Progenitor cell of endocrine pancreas (in vitro differentiated cells): ENCODE data around the gene IL17C. TPM values are rescaled to one million over a fixed set of nuclear protein-coding genes. Genes with fewer than 3 reads are reported as not detected.
A peak's percentile ranks its signal among the peaks of the same experiment; 100 is the strongest.

Source experiments
- DNase-seq: peaks from one replicate; pipeline ENCODE4 v3.0.0; 2021; ENCODE audit warnings: low spot score; ENCODE audit not compliant: unreplicated experiment
- H3K27ac Mint-ChIP-seq: 2 replicates; pipeline ENCODE4 v1.8.0; 2021; ENCODE audit warnings: mild to moderate bottlenecking, moderate library complexity, mixed read lengths
- H3K27me3 Mint-ChIP-seq: 2 replicates; pipeline ENCODE4 v1.8.0; 2021; ENCODE audit warnings: mixed read lengths
- H3K36me3 Mint-ChIP-seq: 2 replicates; pipeline ENCODE4 v1.8.0; 2022; ENCODE audit warnings: mixed read lengths; ENCODE audit not compliant: insufficient read depth
- H3K4me1 Mint-ChIP-seq: 2 replicates; pipeline ENCODE4 v1.8.0; 2021; ENCODE audit warnings: low read depth, mixed read lengths
- H3K4me3 Mint-ChIP-seq: 2 replicates; pipeline ENCODE4 v1.8.0; 2021; ENCODE audit warnings: low read depth, mild to moderate bottlenecking, moderate library complexity, mixed read lengths
- H3K9me3 Mint-ChIP-seq: 2 replicates; pipeline ENCODE4 v1.8.0; 2021; ENCODE audit warnings: low read depth, mixed read lengths
- total RNA-seq: library from RNA; stranded (reverse); gene quantifications from 2 replicates; pipeline ENCODE4 v1.2.1, GENCODE V29; 2021
- TF ChIP-seq, protein P1 (sequence below): fragments of 200-600 bp; sonication (generic); IDR thresholded peaks from one replicate; pipeline ENCODE4 v1.5.0; 2021; ENCODE audit warnings: antibody characterized with exemption, mild to moderate bottlenecking; ENCODE audit not compliant: unreplicated experiment

The IL17C gene
- total RNA-seq, 1 donor from 2014 or later, result 0.29 TPM

DNA sequence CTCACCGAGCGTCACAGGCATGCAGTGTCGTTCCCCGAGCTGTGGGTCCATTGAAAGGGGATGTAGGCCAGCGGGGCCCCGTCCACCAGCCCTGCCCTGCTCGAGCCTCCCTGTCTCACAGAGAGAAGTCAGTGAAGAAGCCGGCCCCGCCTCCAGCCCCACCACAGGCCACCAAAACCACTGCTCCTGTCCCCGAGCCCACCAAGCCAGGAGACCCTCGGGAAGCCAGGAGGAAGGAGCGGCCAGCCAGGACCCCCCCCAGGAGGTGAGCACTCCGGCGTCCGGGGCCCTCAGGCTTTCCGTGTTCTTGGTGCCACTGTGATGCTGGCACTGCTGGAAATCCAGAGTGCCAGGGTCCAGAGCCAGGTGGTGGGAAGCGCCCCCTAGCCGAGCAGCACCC is 13.9 kb upstream of the IL17C start:
- H3K27me3 Mint-ChIP-seq, result no peaks in the 10 kb centered on the region
- no peaks in the 10 kb centered on the region for H3K4me1 Mint-ChIP-seq
- H3K4me3 Mint-ChIP-seq, result no peak overlapping the region
- H3K27ac Mint-ChIP-seq, result no peak overlapping the region
- TF ChIP-seq, protein P1, sequence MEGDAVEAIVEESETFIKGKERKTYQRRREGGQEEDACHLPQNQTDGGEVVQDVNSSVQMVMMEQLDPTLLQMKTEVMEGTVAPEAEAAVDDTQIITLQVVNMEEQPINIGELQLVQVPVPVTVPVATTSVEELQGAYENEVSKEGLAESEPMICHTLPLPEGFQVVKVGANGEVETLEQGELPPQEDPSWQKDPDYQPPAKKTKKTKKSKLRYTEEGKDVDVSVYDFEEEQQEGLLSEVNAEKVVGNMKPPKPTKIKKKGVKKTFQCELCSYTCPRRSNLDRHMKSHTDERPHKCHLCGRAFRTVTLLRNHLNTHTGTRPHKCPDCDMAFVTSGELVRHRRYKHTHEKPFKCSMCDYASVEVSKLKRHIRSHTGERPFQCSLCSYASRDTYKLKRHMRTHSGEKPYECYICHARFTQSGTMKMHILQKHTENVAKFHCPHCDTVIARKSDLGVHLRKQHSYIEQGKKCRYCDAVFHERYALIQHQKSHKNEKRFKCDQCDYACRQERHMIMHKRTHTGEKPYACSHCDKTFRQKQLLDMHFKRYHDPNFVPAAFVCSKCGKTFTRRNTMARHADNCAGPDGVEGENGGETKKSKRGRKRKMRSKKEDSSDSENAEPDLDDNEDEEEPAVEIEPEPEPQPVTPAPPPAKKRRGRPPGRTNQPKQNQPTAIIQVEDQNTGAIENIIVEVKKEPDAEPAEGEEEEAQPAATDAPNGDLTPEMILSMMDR, result no peak
- no peak for DNase-seq
- H3K36me3 Mint-ChIP-seq, result peaks cover 11% of the 10 kb centered on the region
- no peaks in the 10 kb centered on the region for H3K9me3 Mint-ChIP-seq

DNA sequence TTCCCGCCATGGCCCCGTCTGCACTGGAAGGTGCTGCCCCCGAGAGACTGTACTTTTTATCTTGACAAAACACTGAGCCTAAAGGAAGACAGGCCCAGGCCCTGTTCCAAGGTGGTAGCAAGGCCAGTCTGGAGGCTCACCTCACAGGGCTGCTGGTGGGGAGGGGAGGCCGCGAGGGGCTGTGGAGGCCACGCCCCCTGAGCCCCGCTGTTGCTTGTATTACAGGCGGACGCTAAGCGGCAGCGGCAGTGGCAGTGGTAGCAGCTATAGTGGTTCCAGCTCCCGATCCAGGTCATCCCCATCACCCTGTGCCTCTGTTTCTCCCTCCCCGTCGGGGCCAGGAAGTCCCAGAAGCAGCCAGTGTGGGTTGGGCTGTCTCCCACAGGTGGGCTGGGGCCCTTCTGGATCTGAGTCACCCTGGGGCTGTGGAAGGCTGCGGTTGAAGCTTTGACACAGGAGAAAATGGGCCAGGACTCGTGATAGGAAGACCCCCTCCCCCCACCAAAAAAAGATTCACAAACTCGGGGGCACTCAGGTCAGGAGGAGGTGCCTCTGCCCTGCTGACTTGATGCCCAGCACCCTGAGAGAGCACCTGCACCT is 13.3 kb upstream of the IL17C start:
- no peak overlapping the region for H3K27ac Mint-ChIP-seq
- TF ChIP-seq, protein P1, result no peak
- H3K4me1 Mint-ChIP-seq, result no peaks in the 10 kb centered on the region
- no peaks in the 10 kb centered on the region for H3K9me3 Mint-ChIP-seq
- no peaks in the 10 kb centered on the region for H3K27me3 Mint-ChIP-seq
- H3K4me3 Mint-ChIP-seq, result no peak overlapping the region
- DNase-seq, result no peak
- H3K36me3 Mint-ChIP-seq, result peaks cover 11% of the 10 kb centered on the region

DNA sequence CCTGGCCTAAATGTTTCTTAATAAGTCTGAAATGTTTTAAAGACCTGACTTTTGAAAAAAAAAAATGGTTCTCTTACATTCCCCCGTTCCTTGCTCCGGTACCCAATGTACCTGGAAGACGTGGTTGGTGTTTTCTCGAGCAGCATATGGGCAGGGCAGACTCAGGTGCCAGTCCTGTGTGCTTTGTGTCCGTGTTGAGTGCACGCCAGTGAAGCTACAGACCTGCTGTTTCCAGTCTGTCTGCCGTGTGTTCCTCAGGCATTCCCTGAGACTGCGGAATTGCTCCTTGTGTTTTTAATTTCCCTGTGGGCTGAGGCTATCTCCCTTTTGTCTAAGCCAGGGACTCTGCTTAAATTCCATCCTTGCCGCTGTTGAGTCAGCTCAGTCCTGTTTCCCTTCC is 11.7 kb upstream of the IL17C start:
- no peak for DNase-seq
- H3K4me1 Mint-ChIP-seq, result no peaks in the 10 kb centered on the region
- H3K27me3 Mint-ChIP-seq, result no peaks in the 10 kb centered on the region
- peaks cover 14% of the 10 kb centered on the region for H3K36me3 Mint-ChIP-seq
- no peak overlapping the region for H3K27ac Mint-ChIP-seq
- H3K9me3 Mint-ChIP-seq, result no peaks in the 10 kb centered on the region
- TF ChIP-seq, protein P1, result no peak
- H3K4me3 Mint-ChIP-seq, result no peak overlapping the region

DNA sequence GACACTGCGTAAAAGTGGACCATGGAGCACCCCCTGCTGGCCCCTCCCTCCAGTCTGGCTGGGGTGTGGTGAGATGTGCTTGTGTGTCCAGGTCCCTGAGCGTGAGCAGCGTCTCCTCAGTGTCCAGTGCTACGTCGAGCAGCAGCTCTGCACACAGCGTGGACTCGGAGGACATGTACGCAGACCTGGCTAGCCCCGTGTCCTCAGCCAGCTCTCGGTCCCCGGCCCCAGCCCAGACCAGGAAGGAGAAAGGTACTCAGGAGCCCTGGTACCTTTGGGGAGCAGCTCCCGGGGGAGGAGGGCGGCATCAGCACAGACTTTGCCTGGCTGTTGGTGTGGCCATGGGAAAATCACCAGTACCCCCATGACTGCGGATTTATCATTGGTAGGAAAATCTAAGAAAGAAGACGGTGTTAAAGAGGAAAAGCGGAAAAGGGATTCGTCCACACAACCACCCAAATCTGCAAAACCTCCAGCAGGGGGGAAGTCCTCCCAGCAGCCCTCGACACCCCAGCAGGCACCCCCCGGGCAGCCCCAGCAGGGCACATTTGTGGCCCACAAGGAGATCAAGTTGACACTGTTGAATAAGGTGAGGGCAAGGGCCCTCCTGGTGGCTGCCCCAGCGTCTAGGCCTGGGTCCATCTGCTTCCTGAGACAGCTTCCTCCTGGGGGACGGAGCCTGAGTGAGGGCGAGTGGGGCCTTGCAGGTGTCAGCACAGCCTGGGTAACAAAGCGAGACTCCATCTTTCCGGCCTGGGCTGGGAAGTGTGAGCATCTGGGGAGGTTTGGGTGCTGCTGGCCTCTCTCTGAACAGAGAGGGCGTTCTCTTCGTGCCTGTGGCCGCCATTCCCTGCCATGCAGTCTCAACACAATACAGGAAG is 10.6 kb upstream of the IL17C start:
- TF ChIP-seq, protein P1, result no peak
- H3K4me1 Mint-ChIP-seq, result no peaks in the 10 kb centered on the region
- no peak for DNase-seq
- H3K27ac Mint-ChIP-seq, result no peak overlapping the region
- H3K9me3 Mint-ChIP-seq, result no peaks in the 10 kb centered on the region
- H3K27me3 Mint-ChIP-seq, result no peaks in the 10 kb centered on the region
- no peak overlapping the region for H3K4me3 Mint-ChIP-seq
- peaks cover 16% of the 10 kb centered on the region for H3K36me3 Mint-ChIP-seq

DNA sequence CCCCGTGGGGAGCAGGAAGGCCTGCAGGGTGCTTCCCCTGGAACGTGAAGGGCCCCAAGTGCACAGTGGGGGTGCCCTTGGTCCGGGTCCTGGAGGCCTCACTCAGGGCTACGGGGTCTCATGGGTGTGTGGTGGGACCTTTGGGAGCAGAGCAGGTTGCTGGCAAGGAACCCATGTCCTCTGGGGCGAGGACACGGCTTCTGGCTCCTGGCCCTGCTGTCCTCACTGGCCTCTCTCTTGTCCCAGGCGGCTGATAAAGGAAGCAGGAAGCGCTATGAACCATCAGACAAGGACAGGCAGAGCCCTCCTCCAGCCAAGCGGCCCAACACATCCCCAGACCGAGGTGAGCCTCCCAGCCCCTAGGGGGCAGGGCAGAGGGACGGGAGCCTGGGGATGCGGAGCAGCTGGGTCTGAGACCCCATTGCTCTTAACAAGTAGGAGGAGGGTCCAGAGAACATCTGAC is 9.8 kb upstream of the IL17C start:
- Mint-ChIP-seq H3K27ac (no peak overlapping the region), H3K36me3 (peaks cover 14% of the 10 kb centered on the region), H3K4me1 (no peaks in the 10 kb centered on the region), H3K9me3 (no peaks in the 10 kb centered on the region), H3K27me3 (no peaks in the 10 kb centered on the region), H3K4me3 (no peak overlapping the region)
- TF ChIP-seq, protein P1, result peak; percentile 46
- no peak for DNase-seq
